ENCODE results near the gene MYOM1.

Gene MYOM1

DNA sequence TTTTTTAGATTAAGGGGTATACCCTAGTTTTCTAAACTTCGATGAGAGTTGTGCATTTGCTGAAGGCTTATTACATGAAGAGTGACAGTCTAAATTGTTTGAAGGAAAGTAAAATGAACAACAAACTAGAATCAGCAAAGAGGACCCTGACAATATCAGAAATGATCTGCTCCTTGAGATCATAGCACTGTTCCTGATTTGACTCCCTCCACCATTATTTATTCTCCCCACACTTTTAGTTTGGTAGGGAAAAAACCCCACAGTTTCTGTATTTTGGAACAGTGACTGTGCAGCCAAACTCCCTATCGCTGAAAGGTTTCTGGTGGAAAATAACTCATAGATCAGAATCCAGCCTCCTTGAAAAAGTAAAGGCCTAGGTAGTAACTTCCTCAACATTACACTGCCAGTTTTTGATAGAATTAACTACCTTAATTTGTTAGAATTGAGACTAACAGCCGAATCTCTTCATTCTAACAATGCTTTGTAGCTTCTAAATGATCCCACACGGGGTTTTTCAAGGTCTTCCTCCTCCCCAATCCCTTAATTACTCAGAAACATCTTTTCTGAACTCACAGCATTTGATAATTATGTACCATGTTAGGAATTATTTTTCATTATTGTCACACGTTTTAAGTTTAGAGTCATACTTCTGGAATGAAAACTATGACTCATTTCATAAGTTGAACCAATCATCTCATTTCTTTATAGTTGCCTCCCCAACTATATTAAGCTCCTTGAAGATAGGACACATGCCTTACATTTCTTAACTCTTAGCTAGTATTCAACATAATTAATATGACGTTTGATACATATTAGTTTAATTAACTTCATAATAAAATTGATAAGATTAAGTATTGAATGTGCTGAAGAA lies 30.7 kb upstream of the MYOM1 start:
- no peak for DNase-seq (ENCODE audit: low read depth, low spot score)

DNA sequence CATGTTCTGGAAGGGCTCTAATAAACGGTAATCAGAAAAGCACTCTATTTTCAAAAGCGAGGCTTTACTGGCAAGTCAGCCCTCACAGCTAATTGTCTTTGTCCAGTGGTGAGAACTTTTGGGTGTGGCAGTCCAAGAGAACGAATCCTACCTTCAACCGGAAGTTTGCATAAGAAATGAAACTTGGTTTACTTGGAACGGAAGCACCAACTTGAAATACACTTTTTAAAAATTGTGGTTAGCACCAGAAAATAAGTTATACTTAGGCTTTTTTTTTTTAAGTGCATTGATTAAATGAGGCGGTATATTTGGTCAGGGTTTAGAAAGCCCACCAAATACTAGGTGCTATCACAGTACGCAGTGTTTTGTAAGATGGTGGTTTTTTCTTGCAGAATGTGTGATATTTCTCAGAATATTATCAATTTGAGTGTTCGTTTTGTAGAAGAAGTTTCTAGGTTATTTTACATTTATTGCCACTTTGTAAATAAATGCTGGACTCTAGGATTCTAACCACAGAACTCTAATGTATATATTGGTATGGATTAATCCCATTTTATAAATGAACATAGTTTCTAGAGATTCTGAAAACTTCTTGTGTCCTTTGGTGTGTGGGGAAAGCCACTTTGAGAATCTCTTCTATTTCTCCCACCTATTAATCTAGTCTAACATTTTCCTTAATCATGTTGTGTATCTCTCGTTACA lies 29.0 kb upstream of the MYOM1 start:
- no peak for DNase-seq (ENCODE audit: low read depth, low spot score)

DNA sequence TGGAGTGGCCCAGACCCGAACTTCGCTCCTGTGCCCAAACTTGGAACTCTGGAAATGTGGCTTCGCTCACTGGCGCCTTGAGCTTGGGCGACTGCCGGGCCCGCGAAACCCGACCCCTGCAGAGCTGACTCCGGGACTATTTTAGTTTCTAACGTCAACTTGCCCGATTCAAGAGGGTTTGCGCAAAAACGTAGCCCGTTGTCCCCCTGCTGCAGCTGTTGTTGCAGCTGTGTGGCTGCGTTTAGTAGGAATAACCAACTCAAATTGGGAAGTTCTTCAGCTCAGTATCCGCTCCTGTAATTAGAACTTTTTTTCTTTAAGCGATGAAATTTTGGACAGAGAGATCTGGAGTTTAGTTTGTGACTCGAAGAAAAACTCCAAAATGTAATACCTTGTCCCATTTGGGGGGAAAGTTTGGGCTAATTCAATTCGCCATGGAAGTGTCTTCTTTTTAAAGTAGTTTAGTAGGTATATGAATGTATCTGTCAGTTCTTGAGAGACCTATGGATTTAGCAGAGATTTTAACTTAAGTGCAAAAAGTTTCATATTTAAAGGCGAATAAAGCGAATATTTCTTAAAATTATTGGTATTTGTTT lies 28.4 kb upstream of the MYOM1 start:
- DNase-seq (ENCODE audit: low read depth, low spot score) = no peak

DNA sequence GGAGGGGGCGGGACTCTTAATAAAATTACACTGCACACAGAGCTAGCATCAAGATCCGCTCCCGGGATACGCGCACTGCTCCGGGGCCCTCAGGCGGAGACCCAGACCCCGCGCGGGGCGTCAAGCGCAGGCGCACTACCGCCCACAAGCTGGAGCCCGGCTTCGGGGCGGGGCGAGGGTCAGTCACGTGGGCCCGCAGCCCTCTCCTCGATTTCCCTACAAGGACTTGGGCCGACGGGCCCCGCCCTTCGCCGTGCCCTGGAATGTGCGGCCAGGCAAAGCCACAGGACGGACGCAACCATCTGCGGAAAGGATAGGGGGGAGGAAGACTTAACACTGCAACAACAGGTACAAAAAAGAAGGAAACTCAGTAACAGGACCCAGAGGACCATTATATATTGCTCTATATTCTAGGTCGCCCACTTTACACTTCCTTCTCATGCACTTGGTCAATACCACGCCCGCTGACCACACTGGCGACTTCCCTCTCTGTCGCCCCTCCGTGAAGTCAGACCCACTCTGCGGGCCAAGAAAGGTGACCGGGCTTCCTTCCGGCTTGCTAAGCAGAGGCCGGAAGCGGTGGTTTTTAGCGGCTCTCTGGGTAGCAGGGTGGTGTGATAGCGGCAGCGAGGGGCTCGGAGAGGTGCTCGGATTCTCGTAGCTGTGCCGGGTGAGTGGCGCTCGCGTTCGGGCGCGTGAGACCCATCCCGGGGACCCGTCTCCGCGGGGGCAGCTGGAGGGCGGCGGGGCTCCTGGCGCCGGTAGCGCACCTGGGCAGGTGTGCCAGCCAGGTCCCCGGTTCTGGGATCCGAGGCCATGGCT lies 27.7 kb upstream of the MYOM1 start, which contains the start of gene MYL12A:
Gene MYL12A, plus strand, starts transcription at position 562 of the 822 bp plus-strand sequence. CDS start 5,447 bp downstream, outside the sequence.
- peak; percentile 98 for DNase-seq (ENCODE audit: low read depth, low spot score)

DNA sequence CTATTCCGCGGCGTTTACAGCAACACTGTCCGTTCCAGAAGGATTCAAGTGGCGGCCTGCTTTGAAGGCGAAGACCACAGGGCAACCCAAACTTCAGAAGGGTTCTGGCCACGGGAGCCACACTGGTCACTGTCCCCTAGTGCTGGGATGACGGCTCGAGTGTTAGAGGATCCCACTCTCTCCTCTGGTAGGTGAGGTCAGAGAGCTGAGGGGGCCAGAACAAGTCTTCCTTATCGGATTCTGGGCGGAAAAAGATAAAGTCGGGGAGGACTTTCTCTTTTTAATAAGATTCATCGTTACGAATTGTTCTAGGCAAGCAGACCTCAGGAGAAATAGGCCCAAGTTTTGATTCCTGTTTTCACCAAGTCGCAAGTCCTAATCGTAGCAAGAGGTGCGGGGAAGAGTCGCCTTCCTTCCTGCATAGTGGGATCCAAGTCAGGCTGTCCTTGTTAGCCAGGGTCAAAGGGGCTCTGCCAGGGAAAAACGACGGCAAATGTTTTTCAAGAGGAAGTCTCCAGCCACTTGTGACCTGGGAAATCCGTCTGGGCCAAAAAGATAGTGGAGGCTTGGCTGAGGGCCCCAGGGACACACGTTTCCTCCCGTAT lies 27.0 kb upstream of the MYOM1 start:
- no peak for DNase-seq (ENCODE audit: low read depth, low spot score)

DNA sequence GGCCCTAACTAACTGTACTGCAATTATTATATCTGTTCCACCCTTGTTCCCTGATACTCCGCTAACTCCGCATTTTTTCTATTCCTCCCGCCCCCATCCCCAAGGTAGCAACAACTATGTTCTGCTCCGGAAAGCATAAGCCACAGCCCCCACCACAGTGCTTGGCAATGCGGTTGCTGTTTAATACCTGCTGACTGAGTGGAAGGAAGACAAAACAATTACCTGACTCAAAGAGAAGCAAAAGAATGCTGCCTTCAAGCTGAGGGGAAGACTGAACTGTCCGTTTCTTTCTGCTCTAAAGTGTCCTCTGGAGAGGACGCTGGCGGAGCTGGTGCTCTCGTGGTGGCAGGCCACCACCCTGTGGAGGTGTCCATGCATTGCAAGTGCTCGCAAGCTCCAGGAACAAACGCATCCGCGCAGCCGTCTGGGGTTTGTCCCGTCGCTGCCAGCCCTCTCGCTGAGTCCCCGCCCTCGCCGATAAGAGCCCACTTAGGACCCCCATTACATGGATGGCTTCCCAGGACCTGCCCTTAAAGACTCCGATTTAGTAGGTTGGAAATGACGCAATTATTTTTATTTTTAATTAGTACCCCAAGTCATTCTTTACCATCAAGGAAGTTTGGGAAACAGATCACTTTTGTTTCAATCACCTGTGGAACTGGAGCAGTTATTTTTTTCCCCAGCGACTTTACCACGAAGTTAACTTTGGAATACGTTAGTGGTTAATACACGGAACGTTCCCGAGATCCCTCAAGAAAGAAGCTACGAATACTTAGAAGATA lies 26.3 kb upstream of the MYOM1 start:
- DNase-seq (ENCODE audit: low read depth, low spot score) = peak; percentile 78

DNA sequence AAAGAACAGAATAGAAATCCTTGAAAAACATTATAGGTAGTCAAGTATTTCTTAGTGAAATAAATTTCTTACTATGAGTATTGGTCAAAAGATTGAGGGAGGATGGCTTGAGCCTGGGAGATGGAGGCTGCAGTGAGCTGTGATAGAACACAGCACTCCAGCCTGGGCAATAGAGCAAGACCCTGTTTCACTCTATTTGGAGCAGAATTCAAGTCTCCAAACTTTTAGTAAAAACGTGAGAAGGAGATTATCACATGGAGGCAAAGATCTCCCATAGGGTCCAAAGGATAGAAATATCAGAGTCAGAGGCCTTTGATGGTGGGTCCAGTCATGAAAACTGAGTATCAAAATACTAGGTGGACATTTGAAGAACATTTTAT lies 25.4 kb upstream of the MYOM1 start:
- DNase-seq (ENCODE audit: low read depth, low spot score) = no peak

DNA sequence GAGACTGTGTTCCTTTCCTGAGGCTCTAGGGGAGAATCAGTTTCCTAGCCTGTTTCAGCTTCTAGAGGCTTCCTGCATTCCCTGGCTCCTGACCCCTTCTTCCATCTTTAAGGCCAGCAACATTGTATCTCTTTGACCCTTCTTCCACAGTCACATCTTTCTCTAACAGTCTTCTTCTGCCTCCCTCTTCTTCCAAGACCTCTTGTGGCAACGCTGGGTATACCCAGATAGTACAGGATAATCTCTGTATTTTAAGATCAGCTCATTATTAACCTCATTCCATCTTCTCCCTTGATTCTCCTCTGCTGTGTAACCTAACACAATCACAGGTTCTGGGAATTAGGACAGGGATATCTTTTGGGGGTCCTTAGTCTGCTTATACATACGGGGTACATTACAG lies 19.0 kb upstream of the MYOM1 start:
- no peak for DNase-seq (ENCODE audit: low read depth, low spot score)

DNA sequence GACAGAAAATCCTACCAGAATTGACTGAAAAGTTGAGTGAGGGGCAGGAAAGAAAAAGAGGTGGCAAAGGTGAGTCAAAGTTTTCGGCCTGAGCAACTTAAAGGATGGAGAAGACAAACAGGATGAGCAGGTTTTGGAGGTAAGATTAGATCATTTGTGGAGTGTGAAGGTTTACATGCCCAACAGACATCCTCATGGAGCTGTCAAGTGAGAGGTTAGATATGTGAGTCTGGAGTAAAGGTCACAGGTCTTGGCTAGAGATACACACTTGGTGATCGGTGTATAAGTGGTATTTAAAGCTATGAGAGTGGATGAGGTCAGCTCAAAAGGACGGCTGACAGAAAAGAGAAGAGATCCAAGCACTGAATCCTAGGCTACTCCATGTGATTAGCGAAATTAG lies 16.7 kb upstream of the MYOM1 start:
- no peak for DNase-seq (ENCODE audit: low read depth, low spot score)

DNA sequence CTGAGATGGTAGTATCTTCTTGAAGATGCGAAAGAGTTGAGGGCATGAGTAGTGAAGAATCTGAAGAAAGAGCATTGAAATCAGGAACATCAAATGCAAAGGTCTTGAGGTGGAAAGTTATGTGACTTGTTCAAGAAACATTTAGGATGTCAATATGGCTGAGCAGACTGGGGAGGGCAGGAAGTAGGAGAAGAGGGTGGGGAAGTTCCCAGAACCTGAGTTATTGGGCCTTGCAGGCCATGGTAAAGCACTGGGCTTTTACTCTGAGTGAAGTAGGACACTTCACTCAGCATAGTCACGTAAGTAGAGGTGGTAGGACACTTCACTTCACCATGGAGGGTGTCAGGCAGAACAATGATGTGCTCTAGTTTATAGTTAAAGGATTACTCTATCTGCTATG lies 16.1 kb upstream of the MYOM1 start:
- DNase-seq (ENCODE audit: low read depth, low spot score) = no peak

DNA sequence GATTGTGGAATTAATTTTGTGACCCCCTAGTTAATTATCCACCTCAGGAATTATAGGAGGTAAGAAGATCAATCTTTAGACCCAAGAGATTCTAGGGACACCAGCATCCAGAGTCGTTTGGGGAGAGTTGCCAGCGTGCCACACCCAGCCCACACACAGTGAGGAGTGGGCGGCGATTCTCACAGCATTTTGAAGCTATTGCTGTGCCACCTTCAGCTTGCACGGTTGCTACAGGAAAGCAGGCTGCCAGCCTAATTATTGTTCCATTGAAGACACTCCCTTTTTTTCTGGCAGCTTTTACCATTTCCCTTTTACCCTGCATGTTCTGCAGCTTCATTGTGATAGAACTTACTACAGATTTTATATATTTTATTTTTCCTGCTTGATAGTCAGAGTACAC lies 14.7 kb upstream of the MYOM1 start:
- no peak for DNase-seq (ENCODE audit: low read depth, low spot score)

DNA sequence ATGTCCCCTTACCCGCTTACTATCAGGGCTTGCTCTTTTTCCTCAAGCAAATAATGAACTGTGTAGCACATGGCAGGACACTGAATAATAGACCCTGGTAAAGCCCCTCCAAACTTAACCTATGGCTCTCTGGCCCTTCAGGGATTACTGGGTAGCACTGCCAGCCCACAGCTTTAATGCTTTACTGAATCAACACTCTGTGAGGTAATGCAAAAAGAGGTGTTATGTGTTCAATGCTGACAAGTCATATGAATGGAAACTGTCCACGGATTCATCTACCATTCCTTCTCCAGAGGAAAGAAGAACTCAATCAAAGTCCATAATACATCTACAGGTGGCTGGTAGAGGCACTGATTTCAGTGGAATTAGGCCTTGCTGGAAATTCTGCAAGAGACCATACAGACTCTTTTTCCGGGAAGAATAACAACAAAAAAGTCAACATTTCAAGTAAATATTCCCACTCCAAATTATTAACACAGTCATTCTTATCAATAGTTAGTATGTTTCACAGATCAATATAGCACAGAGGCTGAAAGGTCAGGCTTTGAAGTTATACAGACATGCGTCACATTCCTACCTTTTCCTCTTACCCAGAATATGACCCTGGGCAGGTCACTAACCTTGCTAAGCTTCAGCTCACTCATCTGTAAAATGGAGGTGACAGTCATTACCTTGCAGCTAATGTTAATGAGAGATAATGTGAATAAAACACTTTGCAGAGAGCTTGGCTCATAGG lies 13.8 kb upstream of the MYOM1 start:
- no peak for DNase-seq (ENCODE audit: low read depth, low spot score)

DNA sequence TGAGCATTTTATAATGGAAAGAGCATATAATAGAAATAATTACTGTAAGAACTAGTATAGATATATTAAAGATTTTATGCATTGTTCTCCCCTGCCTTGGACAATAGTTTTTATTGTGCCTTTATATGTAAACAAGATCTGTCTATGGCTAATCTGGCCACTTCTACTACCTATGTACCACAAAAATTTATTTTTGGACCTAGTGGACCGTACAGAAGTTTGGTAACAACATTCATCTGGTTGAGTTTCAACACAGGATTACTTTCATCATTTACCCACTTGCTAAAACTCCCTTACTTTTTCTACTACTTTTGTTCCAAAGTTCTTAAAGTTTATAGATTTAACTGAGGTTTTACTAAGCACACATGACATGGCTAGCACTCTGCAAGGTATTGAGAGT lies 13.2 kb upstream of the MYOM1 start:
- no peak for DNase-seq (ENCODE audit: low read depth, low spot score)

DNA sequence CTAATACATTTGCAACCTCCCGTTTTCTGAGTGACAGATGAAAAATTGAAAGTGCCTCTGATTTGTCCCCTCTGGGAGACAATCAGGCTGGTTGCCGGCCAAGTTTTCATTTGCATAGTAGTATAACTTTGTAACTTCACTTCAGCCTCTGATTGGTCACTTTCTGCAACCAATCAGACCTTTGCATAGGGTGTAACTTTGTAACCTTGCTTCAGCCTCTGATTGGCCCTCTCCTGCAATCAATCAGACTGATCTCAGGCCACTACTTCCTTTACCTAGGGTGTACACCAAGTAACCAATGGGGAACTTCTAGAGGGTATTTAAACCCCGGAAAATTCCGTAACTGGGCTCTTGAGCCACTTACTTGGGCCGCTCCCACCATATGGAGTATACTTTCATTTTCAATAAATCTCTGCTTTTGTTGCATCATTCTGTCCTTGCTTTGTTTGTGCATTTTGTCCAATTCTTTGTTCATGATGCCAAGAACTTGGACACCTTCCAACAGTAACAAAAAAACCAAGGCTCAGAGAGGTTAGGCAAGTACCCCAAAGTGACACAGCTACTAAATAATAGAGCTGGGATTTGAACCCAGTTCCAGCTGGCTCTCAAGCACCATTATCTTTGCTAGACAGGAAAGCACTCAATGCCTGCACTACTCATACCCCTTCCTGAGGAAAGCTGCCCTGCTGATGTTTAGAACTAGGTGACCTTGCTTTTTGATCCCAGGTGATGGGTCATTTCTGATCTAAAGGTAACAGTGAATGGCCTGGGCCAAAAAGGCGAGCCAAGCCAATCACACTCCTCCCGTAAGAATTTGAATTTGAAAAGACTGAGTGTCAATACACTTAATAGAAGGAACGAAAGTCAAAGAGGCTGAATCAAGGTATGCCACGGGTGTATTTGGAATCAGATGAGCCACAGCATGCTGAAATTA lies 10.9 kb upstream of the MYOM1 start:
- no peak for DNase-seq (ENCODE audit: low read depth, low spot score)

DNA sequence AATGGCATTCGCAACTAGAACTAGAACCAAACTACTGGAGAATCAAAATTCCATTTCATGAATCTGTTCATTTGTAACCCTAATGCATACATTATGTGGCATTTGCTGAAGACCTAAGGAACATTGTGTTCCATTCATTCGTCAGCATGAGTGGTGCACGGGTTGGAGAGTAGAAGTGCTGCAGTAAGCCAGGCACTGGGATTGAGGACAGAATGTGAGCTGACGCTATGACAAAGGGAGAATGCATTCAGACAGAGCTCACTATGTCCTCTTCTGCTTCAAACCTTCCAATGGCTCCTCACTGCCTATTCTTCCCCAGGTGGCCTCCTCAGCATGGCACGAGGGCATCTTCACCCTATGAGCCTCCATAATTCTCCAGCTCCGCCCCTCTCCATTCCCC lies 6.3 kb upstream of the MYOM1 start:
- no peak for DNase-seq (ENCODE audit: low read depth, low spot score)

DNA sequence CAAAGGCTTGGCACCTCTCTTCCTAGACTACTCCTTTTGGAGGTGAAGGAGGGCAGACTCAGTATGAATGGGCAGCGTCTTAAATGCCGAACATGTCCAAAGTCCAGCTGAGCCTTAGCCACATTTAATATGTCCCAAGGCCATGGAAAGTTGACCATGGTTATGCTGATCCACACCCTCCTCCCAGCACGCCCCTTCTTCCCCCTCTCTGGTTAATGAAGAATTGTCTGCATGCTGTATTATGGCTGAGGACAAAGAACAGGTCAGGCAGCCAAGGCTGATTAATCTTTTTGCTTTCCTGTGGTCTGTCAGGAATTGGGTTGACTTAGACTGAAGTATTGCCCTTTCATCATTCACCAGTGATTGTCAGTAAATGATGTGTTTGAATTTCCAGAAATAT lies 5.8 kb upstream of the MYOM1 start:
- no peak for DNase-seq (ENCODE audit: low read depth, low spot score)

DNA sequence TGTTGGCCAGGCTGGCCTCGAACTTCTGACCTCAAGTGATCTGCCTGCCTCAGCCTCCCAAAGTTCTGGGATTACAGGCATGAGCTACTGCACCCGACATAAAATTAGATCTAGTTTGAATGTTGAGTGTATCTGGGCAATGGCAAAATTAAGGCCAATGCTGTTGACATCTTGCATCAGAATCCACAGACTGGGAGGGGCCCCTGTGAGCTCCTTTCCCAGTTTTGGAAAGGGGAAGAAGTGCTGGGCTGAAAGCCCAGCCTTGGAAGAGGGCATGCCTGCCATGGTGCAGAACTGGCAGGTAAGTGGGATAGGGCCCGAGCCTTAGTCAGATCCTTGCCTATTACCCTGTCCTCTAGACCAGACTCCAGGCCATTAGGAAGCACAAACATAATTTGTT lies 4.5 kb upstream of the MYOM1 start:
- no peak for DNase-seq (ENCODE audit: low read depth, low spot score)

DNA sequence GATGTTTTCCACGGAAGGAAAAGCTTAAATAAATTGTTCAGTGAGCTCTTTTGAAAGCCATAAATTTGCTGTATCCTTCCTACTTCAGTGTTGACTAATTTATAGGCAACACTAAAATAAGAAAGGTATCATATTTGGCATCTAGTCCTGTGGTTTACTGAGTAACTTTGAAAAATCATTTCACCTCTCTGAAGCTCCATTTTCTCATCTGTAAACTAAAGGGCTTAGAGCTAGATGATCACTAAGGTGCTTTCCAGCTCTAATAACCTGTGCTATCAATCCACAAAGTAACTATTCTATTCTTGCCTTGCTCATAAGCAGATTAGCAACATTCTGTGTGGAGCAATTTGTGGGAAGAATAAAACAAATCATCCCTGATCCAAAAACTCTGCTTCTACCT lies 3.6 kb upstream of the MYOM1 start:
- no peak for DNase-seq (ENCODE audit: low read depth, low spot score)

DNA sequence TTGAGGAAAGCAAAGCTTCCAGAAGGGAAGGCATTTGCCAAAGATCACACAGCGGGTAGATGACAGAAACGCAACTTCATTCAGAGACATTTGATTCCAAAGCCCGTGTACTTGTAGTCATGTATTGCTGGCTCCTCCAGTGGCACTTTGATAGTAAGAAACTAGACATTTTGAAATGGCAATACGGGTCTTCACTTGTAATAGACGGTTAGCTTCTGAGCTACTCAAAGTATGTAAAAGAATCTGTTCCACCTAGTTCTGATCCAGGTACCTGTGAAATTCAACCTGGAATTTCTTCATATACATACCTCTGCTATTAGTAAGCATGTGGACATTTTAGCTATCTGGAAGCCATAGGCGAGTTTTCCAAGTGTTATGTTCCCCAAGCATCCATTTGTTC lies 1.7 kb upstream of the MYOM1 start:
- DNase-seq (ENCODE audit: low read depth, low spot score) = no peak
